Measurements from ENCODE around the gene MYO5A. TPM values are rescaled to one million over a fixed set of nuclear protein-coding genes. Genes with fewer than 3 reads are reported as not detected.

MYO5A gene
- total and polyA plus RNA-seq, 9 of the 15 experiments (the other 6 are each of a cell fraction or from before 2014, with no cell fraction given): 0.03 to 0.82 (median 0.40) TPM

- TF ChIP-seq REST (IDR thresholded peaks at IDR 0.05; ENCODE audit: borderline replicate concordance) (peak; percentile 55; the same call in 1 of the 2 replicates), REST (CRISPR knock-in tag; IDR thresholded peaks at IDR 0.05; ENCODE audit: low read depth) (no peak), MBD2 (IDR thresholded peaks at IDR 0.05; ENCODE audit: borderline replicate concordance, low read depth) (no peak), STAG1 (CRISPR knock-in tag; IDR thresholded peaks at IDR 0.05; ENCODE audit: borderline replicate concordance) (peak; percentile 39; the same call in 1 of the 2 replicates), E2F5 (CRISPR knock-in tag; IDR thresholded peaks at IDR 0.05) (no peak), HMG20A (CRISPR knock-in tag; conservative IDR thresholded peaks at IDR 0.05) (no peak), FOXK2 (conservative IDR thresholded peaks at IDR 0.05 in 1 of 2, IDR thresholded peaks at IDR 0.05 in 1 of 2; ENCODE audit: low read depth in 2 of 2) (no peak), ZNF311 (CRISPR knock-in tag; IDR thresholded peaks at IDR 0.05) (no peak), THAP7 (CRISPR knock-in tag; IDR thresholded peaks at IDR 0.05) (no peak), ESRRB (CRISPR knock-in tag; IDR thresholded peaks at IDR 0.05; ENCODE audit: borderline replicate concordance) (no peak), CTCF (IDR thresholded peaks at IDR 0.05 in 2 of 3, conservative IDR thresholded peaks at IDR 0.05 in 1 of 3; ENCODE audit: insufficient read depth in 2 of 3, low read depth in 1 of 3, low read length in 3 of 3) (peak; percentile 29 to 56 (median 36); a peak in 3 of 6 replicates), ZNF76 (CRISPR knock-in tag; IDR thresholded peaks at IDR 0.05; ENCODE audit: borderline replicate concordance) (no peak), ZNF143 (CRISPR knock-in tag; IDR thresholded peaks at IDR 0.05) (no peak), ARNT (IDR thresholded peaks at IDR 0.05) (no peak), ZNF778 (CRISPR knock-in tag; IDR thresholded peaks at IDR 0.05) (no peak), ETV1 (tag; conservative IDR thresholded peaks at IDR 0.05; ENCODE audit: low read depth) (no peak)
Measured at GRCh38 chr15:52331490-52332240, 197.0 kb downstream of the MYO5A start (continued).

All from K562 (cell line).